GM19438 (cell line): Measurements from ENCODE around the gene COPG2.
A peak's percentile ranks its signal among the peaks of the same experiment; 100 is the strongest.

Experiments
- ATAC-seq: cut with Tn5 transposase; IDR thresholded peaks from one replicate; pipeline ENCODE4 v1.9.1; 2021; ENCODE audit warnings: low read depth; ENCODE audit not compliant: unreplicated experiment

COPG2 gene

DNA sequence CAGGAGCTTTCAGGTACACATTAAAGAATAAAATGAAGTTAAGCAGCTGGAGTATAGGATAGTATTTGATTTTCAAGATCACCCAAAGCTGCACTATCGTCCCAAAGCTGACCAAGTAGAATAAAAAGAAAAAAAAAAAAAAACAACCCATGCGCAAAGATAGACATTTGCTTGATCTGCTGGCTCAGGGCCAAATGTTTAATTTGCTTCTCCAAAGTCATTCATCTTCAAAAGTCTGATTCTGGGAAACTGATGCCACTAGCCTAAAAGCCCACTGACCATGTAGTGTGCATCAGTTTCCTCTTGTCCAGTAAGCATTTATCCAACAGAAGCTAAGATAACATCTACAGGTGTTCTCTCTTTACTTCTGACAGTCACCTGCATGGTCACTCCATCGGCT, 162.2 kb downstream of the COPG2 start:
- no peak for ATAC-seq

DNA sequence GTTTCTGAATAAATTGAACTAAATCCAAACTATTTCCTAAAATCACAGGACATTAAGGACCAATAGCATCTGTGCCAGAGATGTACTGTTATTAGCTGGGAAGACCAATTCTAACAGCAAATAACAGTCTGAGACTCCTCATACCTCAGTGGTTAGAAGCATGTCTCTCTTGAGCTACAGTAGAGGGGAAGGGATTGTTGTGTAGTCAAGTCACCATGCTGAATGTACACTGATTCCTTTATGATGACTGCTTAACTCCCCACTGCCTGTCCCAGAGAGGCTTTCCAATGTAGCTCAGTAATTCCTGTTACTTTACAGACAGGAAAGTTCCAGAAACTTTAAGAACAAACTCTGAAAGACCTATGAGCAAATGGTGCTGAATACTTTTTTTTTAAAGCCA, 162.8 kb downstream of the COPG2 start:
- no peak for ATAC-seq

DNA sequence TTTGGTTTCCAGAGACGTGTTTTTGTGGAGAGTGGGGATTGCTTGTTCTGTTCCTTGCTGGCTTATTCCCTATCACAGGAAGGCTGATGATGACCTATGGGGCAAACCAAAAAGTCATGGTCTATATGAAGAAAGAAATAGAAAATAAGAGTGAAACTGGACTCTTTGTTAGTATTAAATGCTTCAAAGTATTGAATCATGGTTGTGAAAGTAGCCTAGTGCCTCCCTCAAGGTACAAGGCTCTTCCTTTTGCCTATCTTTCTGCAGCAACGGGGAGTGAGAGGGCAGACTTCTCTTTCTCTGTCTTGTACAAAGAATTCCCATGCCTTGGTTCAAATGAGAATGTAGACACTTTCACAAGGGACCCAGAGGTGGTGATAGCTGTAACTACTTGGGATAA, 167.6 kb downstream of the COPG2 start:
- ATAC-seq: no peak

DNA sequence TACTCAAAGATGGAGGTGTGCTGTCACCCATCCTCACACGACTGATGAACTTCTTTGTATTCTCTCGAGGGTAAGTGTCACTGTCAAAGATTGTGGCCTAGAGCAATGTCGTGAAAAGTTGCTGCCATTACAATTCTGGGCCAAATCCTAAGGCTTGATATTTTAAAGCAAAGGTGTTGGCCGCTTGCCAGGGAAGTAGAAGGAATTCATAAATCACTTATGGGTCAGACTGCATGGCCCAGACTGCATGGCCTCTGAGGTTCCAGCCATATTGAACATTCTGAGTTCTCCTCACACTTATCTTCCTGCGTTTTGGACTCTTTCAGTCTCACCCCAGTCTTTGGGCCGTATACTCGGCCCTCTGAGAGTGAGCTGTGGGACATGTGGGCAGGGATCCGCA, 168.1 kb downstream of the COPG2 start:
- no peak for ATAC-seq

- no peak for ATAC-seq
Measured at GRCh38 chr7:130494431-130494858, 174.1 kb downstream of the COPG2 start.

GRCh38 chr7:130493275-130493873, 175.2 kb downstream of the COPG2 start:
- ATAC-seq: no peak

DNA sequence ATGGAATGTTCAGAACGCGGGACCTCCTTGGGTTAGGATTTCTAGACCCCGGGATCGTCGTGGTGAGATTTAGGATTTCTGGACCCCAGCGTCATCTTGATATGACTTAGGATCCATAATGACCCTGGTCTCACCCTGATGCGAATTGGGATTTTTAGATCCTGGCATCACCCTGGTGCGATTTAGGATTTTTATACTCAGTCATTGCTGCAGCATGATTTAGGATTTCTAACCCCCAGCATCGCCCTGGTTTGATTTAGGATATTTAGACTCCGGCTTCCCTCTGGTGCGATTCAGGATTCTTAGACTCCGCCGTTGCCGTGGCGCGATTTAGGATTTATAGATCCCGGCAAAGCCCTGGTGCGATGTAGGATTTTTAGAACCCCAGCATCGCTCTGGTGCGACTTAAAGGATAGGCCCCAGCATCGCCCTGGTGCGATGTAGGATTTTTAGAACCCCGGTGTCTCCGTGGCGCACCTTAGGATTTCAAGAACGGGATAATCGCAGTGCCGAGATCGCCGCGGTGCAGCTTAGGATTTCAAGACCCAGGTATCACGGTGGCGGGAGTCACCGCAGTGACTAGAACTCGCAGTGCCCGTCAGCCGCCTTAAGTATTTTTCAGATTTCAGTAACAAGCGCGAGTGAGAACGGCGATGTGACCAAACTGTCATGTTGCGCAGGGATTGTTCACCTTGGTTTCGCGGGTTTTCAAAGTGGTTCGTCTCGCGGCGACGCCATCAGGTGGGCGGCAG, 175.8 kb downstream of the COPG2 start:
- ATAC-seq: no peak

DNA sequence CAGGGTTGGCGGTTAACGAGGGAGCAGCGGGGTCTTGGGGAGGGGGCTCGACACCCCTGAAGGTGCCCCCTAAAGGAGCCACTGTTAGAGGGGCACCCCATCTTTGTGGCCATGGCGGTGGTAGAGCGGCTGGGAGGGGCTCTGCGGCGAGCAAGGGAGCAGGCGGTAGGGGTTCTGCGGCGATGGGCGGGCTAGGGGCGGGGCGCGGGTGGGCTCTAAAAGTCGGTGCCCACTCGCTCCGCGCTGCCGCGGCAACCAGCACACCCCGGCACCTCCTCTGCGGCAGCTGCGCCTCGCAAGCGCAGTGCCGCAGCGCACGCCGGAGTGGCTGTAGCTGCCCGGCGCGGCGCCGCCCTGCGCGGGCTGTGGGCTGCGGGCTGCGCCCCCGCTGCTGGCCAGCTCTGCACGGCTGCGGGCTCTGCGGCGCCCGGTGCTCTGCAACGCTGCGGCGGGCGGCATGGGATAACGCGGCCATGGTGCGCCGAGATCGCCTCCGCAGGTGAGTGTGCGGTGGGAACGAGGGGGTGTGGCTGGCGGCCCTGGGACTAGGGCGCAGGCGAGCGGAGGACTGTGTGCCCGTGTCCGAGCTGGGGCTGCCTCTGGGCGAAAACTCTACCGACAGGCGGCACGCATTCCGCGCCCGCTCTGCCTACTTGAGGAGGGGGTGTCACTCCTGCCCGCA, 176.6 kb downstream of the COPG2 start, which contains the start of gene MEST:
TSS of gene MEST (plus strand) at position 245 of the 682 bp plus-strand sequence. CDS start at position 474, 229 bp downstream.
- ATAC-seq: no peak

DNA sequence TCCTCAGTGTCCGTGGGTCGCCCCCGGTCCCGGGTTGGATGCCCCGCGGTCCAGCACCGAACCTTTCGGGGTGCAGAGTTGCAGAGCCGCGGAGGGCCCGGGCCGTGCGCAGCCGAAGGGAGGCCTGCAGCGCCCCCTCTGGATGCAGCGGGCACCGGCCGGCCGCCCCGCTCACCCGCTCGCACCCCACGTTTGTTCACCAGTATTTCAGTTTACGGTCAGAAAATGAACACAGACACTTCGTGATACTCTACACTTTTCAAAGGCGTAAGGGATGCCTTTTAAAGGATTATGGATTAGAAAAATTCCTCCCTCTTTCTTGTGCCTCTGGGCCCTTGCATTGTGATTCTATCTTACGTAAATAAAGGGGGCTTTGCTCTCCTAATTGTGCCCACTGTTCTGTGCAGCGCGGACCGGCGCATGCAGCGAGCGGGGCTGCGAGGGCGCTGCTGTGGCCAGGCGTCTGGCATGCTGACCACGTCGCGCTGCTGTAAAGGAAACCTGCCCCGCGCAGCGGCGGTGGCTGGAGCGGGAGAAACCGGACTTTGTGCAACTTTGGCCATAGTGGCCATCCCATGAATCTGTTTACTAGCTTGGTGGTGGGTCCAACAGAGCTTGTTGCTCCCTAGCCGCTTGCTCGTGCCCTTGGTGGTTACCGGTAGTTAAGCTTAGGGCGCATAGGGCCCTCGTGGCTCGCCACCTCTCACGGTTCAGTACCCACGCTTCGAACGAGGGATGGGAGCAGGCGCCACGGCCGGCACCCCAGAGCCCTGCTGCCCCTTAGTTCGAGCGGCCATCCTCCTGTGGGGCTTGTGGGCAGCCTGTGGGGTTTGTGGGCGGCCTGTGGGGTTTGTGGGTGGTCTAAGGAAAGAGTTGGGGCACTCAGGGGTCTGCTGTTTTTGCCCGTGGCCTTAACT, 177.4 kb downstream of the COPG2 start:
- no peak for ATAC-seq

DNA sequence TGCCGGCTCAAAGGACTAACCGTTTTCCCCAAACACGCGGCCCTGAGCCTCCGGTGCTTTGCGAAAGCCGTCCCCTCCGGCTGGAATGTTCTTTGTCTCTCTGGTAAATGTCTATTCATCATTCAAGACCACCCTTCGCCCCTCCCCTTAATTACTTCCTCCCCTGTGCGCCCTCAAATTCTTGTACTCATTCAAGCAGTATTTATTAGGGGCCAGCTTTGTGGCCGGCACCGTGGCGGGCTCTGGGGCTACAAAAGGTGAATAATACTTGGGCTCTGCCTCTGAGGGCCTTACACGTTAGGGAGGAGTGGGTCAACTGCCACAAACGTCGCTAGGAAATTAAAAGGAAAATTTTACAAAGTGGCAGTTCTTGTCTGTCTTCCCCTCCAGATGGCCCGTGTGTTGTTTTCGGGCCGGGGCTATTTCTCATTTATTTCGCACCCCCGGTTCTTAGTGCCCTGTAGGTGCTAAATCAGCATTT, 178.2 kb downstream of the COPG2 start:
- no peak for ATAC-seq

GRCh38 chr7:130489140-130489983, 179.2 kb downstream of the COPG2 start:
- no peak for ATAC-seq

GRCh38 chr7:130488392-130489139, 180.0 kb downstream of the COPG2 start:
- no peak for ATAC-seq

- no peak for ATAC-seq
Measured at GRCh38 chr7:130486954-130487436, 181.6 kb downstream of the COPG2 start.

GRCh38 chr7:130486114-130486953, 182.2 kb downstream of the COPG2 start:
- peak; percentile 70 for ATAC-seq

DNA sequence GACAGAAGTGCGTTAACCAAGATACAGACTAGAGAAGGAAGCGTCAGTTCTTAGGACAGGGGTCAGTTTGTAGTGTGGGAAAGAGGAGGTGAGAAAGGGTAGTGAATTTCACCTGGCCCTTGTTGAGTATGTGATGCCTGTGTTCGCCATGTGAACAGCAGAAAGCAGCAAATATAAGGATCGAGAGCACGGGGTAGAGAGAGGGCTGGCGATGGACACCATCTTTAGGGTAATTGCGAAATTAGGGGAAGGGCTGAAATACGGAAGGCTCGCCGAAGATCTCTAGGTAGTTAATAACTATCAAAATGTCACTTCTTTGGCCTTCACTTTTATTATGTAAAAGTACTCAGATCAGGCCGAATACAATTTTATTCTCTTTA, 182.8 kb downstream of the COPG2 start:
- no peak for ATAC-seq

- no peak for ATAC-seq
Measured at GRCh38 chr7:130483031-130483430, 185.5 kb downstream of the COPG2 start.

DNA sequence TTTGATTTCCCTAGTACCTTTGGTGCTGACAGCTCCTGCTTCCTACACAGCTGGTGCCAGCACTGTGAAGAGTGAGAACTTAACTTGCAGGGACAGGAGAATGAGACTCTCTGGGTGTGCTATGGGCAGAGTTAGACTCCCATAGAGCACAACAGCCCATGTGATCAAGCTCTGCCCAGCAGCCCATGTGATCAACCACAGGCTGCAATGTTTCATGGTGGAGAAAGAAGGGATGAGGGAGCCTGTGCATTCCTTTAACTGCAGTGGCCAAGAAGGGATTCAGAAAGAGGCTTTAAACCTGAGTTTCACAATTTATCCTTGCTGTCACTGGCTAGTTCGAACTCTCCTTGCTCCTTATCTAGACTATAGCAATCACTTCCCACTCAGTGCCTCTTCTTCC, 186.7 kb downstream of the COPG2 start:
- no peak for ATAC-seq
